GM12878 (cell line): ENCODE measurements around the gene PKDREJ. TPM values are rescaled to one million over a fixed set of nuclear protein-coding genes. Genes with fewer than 3 reads are reported as not detected.

Experiments used
- ATAC-seq: fragments of 200-7000 bp; cut with Tn5 transposase; 3 replicates; pipeline ENCODE4 v1.9.1; 2020; ENCODE audit warnings: mild to moderate bottlenecking, moderate library complexity
- BruUV-seq: library from RNA; stranded (reverse); fragments of 400-500 nt; replicated peaks from 2 replicates; lab custom pipeline; 2021; lab: Mats Ljungman, UMichigan
- CTCF ChIA-PET: fragments of 300-600 bp; sonication (Branson Sonifier 250); formaldehyde crosslinking; extraction: SDS; loops from one replicate; lab custom pipeline; 2021; ENCODE audit warnings: inconsistent platforms; lab: Yijun Ruan, JAX
- POLR2A ChIA-PET: fragments of 350-600 bp; formaldehyde crosslinking; extraction: SDS; loops from one replicate; lab custom pipeline; 2021; ENCODE audit warnings: inconsistent platforms; lab: Charles Lee
- RAD21 ChIA-PET: fragments of 300-600 bp; sonication (Branson Sonifier 250); formaldehyde crosslinking; loops from one replicate; lab custom pipeline; 2023; ENCODE audit warnings: antibody characterized with exemption; ENCODE audit not compliant: unreplicated experiment; lab: Charles Lee
- SMC1A ChIA-PET: fragments of 300-600 bp; sonication (Branson Sonifier 250); formaldehyde crosslinking; loops from one replicate; lab custom pipeline; 2023; ENCODE audit not compliant: unreplicated experiment, uncharacterized antibody; lab: Charles Lee
- DNase-seq: peaks from one replicate; pipeline ENCODE4 v3.0.0-alpha.2; 2011; ENCODE audit warnings: low read depth, low spot score
- FAIRE-seq: peaks from 3 replicates; lab custom pipeline; 2011; peaks lifted over from hg19 to GRCh38; lab: Jason Lieb, UNC
- H2AFZ ChIP-seq: 2 replicates; pipeline ENCODE4 v1.6.0; 2011; ENCODE audit warnings: low read depth, low read length, control low read depth; ENCODE audit not compliant: control insufficient read depth
- H3K27ac ChIP-seq: 2 replicates; pipeline ENCODE4 v1.5.1; 2011; ENCODE audit warnings: control low read depth; ENCODE audit not compliant: control insufficient read depth, insufficient read depth
- H3K27me3 ChIP-seq, 2 experiments: replicated peaks in 1 of 2; 2 replicates each; pipeline versions ENCODE4 v1.6.0 to v1.6.1; 2011; ENCODE audit warnings: low read length in 1 of 2; ENCODE audit not compliant: control insufficient read depth in 2 of 2, insufficient read depth in 2 of 2
- H3K36me3 ChIP-seq, 2 experiments: 2 replicates each; pipeline ENCODE4 v1.5.1; 2011; ENCODE audit warnings: low read length in 1 of 2; ENCODE audit not compliant: control insufficient read depth in 2 of 2, insufficient read depth in 2 of 2
- H3K4me1 ChIP-seq: 2 replicates; pipeline ENCODE4 v1.6.1; 2011; ENCODE audit warnings: mild to moderate bottlenecking, low read length, moderate library complexity, mixed read lengths; ENCODE audit not compliant: control insufficient read depth, insufficient read depth
- H3K4me2 ChIP-seq: 2 replicates; pipeline ENCODE4 v1.6.0; 2011; ENCODE audit warnings: control low read depth; ENCODE audit not compliant: control insufficient read depth, insufficient read depth
- H3K4me3 ChIP-seq: fragments of 200-600 bp; sonication (generic); 2 replicates; pipeline ENCODE4 v1.5.1; 2016
- H3K79me2 ChIP-seq: 2 replicates; pipeline ENCODE4 v1.6.0; 2011; ENCODE audit warnings: low read length; ENCODE audit not compliant: control insufficient read depth, insufficient read depth
- H3K9ac ChIP-seq: 2 replicates; pipeline ENCODE4 v1.8.0; 2011; ENCODE audit warnings: low read length, control low read depth, mixed read lengths; ENCODE audit not compliant: control insufficient read depth, insufficient read depth
- H3K9me3 ChIP-seq: replicated peaks from 3 replicates; pipeline ENCODE4 v1.5.1; 2011; ENCODE audit warnings: mild to moderate bottlenecking, low read length; ENCODE audit not compliant: control insufficient read depth, insufficient read depth
- H4K20me1 ChIP-seq: 2 replicates; pipeline ENCODE4 v1.6.0; 2011; ENCODE audit not compliant: control insufficient read depth, insufficient read depth
- BCLAF1 ChIP-seq: fragments of 450-650 bp; IDR thresholded peaks from 2 replicates; pipeline ENCODE4 v1.6.1; 2017; ENCODE audit warnings: antibody characterized with exemption, mild to moderate bottlenecking, moderate library complexity
- HDGF ChIP-seq: fragments of 450-650 bp; IDR thresholded peaks from 2 replicates; pipeline ENCODE4 v1.6.1; 2016; ENCODE audit warnings: antibody characterized with exemption
- HSF1 ChIP-seq: fragments of 150-350 bp; IDR thresholded peaks from 2 replicates; pipeline ENCODE4 v1.6.1; 2014; ENCODE audit warnings: mild to moderate bottlenecking, low read depth, low read length
- IRF5 ChIP-seq: fragments of 450-650 bp; IDR thresholded peaks from 2 replicates; pipeline ENCODE4 v1.6.1; 2017; ENCODE audit warnings: borderline replicate concordance
- LARP7 ChIP-seq: fragments of 450-650 bp; IDR thresholded peaks from 2 replicates; pipeline ENCODE4 v1.6.1; 2017; ENCODE audit warnings: mild to moderate bottlenecking
- NFYA ChIP-seq: IDR thresholded peaks from 2 replicates; pipeline ENCODE4 v1.6.1; 2011; ENCODE audit warnings: low read depth, mild to moderate bottlenecking, low read length, improper control_type of control experiment, borderline replicate concordance
- NKRF ChIP-seq: fragments of 450-650 bp; conservative IDR thresholded peaks from 2 replicates; pipeline ENCODE4 v1.6.1; 2017; ENCODE audit warnings: mild to moderate bottlenecking, moderate library complexity
- PKNOX1 ChIP-seq: fragments of 450-650 bp; IDR thresholded peaks from 2 replicates; pipeline ENCODE4 v1.6.1; 2016; ENCODE audit warnings: mild to moderate bottlenecking
- POU2F2 ChIP-seq: IDR thresholded peaks from 3 replicates; pipeline ENCODE4 v1.6.1; 2011; ENCODE audit warnings: low read depth, mild to moderate bottlenecking, low read length, borderline replicate concordance
- USF2 ChIP-seq: IDR thresholded peaks from 2 replicates; pipeline ENCODE4 v1.6.1; 2011; ENCODE audit warnings: low read depth, low read length, improper control_type of control experiment, borderline replicate concordance
- ZBTB33 ChIP-seq: fragments of 450-650 bp; IDR thresholded peaks from 2 replicates; pipeline ENCODE4 v1.6.1; 2017; ENCODE audit warnings: mild to moderate bottlenecking
- ZZZ3 ChIP-seq: IDR thresholded peaks from 2 replicates; pipeline ENCODE4 v1.6.1; 2011; ENCODE audit warnings: low read depth; ENCODE audit not compliant: control insufficient read depth, insufficient read length
- WGBS: methylation state at CpG from one replicate; pipeline ENCODE4 v1.1.6; 2016; ENCODE audit warnings: low lambda C conversion rate; ENCODE audit not compliant: insufficient replicate concordance, insufficient coverage; ENCODE audit errors: missing lambda C conversion rate; 5-methylcytosine and 5-hydroxymethylcytosine counted together
- in situ Hi-C: fragments of 300-500 bp; cut with MboI; formaldehyde crosslinking; loops from 9 replicates; pipeline ENCODE4 v1.14.3; 2018; ENCODE audit warnings: mixed read lengths
- intact Hi-C: fragments of 100-400 bp; cut with micrococcal nuclease; formaldehyde crosslinking; loops from one replicate; pipeline ENCODE4 v1.14.2; 2022; ENCODE audit not compliant: unreplicated experiment
- polyA plus RNA-seq, 11 experiments: library from polyadenylated mRNA; depleted of rRNA in 4 of 11; unstranded in 6 of 11; stranded (reverse) in 5 of 11; fragments of >200 nt; fragmentation: Nextera tagmentation in 4 of 11; fragmentation: Illumina TruSeq in 1 of 11; extraction: Ambion mirVana in 4 of 11; extraction: Trizol in 1 of 11; gene quantifications; 1 replicate in 1 of 11; 2 replicates in 10 of 11; pipeline versions ENCODE4 v1.2.1 to v1.2.3, GENCODE V29; 2011 to 2016; ENCODE audit warnings: inconsistent platforms in 2 of 11, missing spikeins in 2 of 11, low read depth in 1 of 11
- total RNA-seq, 4 experiments: library from RNA; depleted of rRNA in 3 of 4; stranded (reverse); fragments of >200 nt in 3 of 4; fragmentation: Illumina TruSeq in 1 of 4; extraction: Trizol in 1 of 4; gene quantifications; 2 replicates each; pipeline versions ENCODE4 v1.2.1 to v1.2.3, GENCODE V29; 2013 to 2021

PKDREJ gene
- total and polyA plus RNA-seq, 10 of the 15 experiments (the other 5 are each of a cell fraction or from before 2014, with no cell fraction given), result 0.02 to 0.03 TPM; not detected in 8

GRCh38 chr22:46238541-46238940, 24.6 kb downstream of the PKDREJ start:
- intact Hi-C loops (no loop called here), in situ Hi-C loops (no loop called here)
- DNase-seq (no peak), FAIRE-seq (no peak), ATAC-seq (no peak)
- no peak overlapping the region for H3K4me2 ChIP-seq
- no peak overlapping the region for H3K9ac ChIP-seq
- WGBS, result 87% methylated on average over 16 of the region's 16 CpGs
- RAD21 ChIA-PET, result no interaction called here
- H3K27me3 ChIP-seq, result no peaks in the 10 kb centered on the region
- CTCF ChIA-PET, result no interaction called here
- no peak overlapping the region for H3K4me3 ChIP-seq
- H2AFZ ChIP-seq, result no peak overlapping the region
- H3K27ac ChIP-seq, result no peak overlapping the region
- no peaks in the 10 kb centered on the region for H3K79me2 ChIP-seq
- H3K36me3 ChIP-seq, result no peaks in the 10 kb centered on the region
- no TSS peak for BruUV-seq
- SMC1A ChIA-PET, result no interaction called here
- peaks cover 6% of the 10 kb centered on the region for H3K4me1 ChIP-seq
- H4K20me1 ChIP-seq, result no peaks in the 10 kb centered on the region
- no peaks in the 10 kb centered on the region for H3K9me3 ChIP-seq
- POLR2A ChIA-PET, result no interaction called here
- TF ChIP-seq USF2, result no peak
- no peak for TF ChIP-seq HSF1
- no peak for TF ChIP-seq NKRF
- TF ChIP-seq NFYA, result no peak
- no peak for TF ChIP-seq ZBTB33
- TF ChIP-seq POU2F2, result no peak
- no peak for TF ChIP-seq BCLAF1
- no peak for TF ChIP-seq ZZZ3
- no peak for TF ChIP-seq LARP7
- no peak for TF ChIP-seq PKNOX1
- TF ChIP-seq HDGF, result no peak
- no peak for TF ChIP-seq IRF5
